SK-N-SH treated with all-trans-retinoic acid at 6 μM for 48 hours (cell line): Measurements from ENCODE around the gene CEND1.

Source experiments
- ATAC-seq: fragments of 200-7000 bp; cut with Tn5 transposase; 3 replicates; pipeline ENCODE4 v1.9.1; 2020; ENCODE audit warnings: mild to moderate bottlenecking, moderate library complexity
- ARNTL ChIP-seq: fragments of 450-650 bp; formaldehyde crosslinking; IDR thresholded peaks from 2 replicates; pipeline ENCODE4 v1.5.0; 2020; ENCODE audit warnings: low read depth, mild to moderate bottlenecking, moderate library complexity, borderline replicate concordance
- BACH2 ChIP-seq: fragments of 250-450 bp; sonication (Bioruptor Pico); IDR thresholded peaks from 2 replicates; pipeline ENCODE4 v1.9.0; 2021; ENCODE audit warnings: mild to moderate bottlenecking, borderline replicate concordance
- CSDC2 ChIP-seq: fragments of 250-450 bp; sonication (Bioruptor Pico); IDR thresholded peaks from 2 replicates; pipeline ENCODE4 v1.5.0; 2020; ENCODE audit warnings: mild to moderate bottlenecking, moderate library complexity
- GLIS3 ChIP-seq: fragments of 250-450 bp; sonication (Bioruptor Pico); IDR thresholded peaks from 2 replicates; pipeline ENCODE4 v1.5.0; 2020; ENCODE audit warnings: mild to moderate bottlenecking, moderate library complexity
- OSR1 ChIP-seq: fragments of 250-450 bp; sonication (Bioruptor Pico); IDR thresholded peaks from 2 replicates; pipeline ENCODE4 v1.8.0; 2022; ENCODE audit warnings: moderate library complexity, mild to moderate bottlenecking, inconsistent platforms
- PATZ1 ChIP-seq: fragments of 250-450 bp; sonication (Bioruptor Pico); IDR thresholded peaks from 2 replicates; pipeline ENCODE4 v1.8.0; 2020; ENCODE audit warnings: mild to moderate bottlenecking, moderate library complexity, borderline replicate concordance
- SNAI2 ChIP-seq: fragments of 250-450 bp; sonication (Bioruptor Pico); IDR thresholded peaks from 2 replicates; pipeline ENCODE4 v1.5.0; 2020; ENCODE audit warnings: mild to moderate bottlenecking, moderate library complexity
- TOX ChIP-seq: fragments of 250-450 bp; sonication (Bioruptor Pico); IDR thresholded peaks from 2 replicates; pipeline ENCODE4 v1.8.0; 2021; ENCODE audit warnings: mild to moderate bottlenecking, moderate library complexity, borderline replicate concordance
- TSHZ2 ChIP-seq: fragments of 250-450 bp; sonication (Bioruptor Pico); IDR thresholded peaks from 2 replicates; pipeline ENCODE4 v1.5.0; 2020; ENCODE audit warnings: mild to moderate bottlenecking, moderate library complexity
- ZC3H10 ChIP-seq: fragments of 250-450 bp; sonication (Bioruptor Pico); IDR thresholded peaks from 2 replicates; pipeline ENCODE4 v1.5.1; 2021; ENCODE audit warnings: mild to moderate bottlenecking, moderate library complexity
- ZFP3 ChIP-seq: fragments of 250-450 bp; sonication (Bioruptor Pico); IDR thresholded peaks from 2 replicates; pipeline ENCODE4 v1.5.0; 2020; ENCODE audit warnings: mild to moderate bottlenecking, moderate library complexity
- ZFP30 ChIP-seq: fragments of 450-650 bp; formaldehyde crosslinking; IDR thresholded peaks from 2 replicates; pipeline ENCODE4 v1.5.0; 2022; ENCODE audit warnings: mild to moderate bottlenecking, moderate library complexity
- ZNF565 ChIP-seq: fragments of 450-650 bp; formaldehyde crosslinking; conservative IDR thresholded peaks from 2 replicates; pipeline ENCODE4 v1.5.0; 2020; ENCODE audit warnings: low read depth, mild to moderate bottlenecking, moderate library complexity
- ZNF70 ChIP-seq: fragments of 450-650 bp; formaldehyde crosslinking; IDR thresholded peaks from 2 replicates; pipeline ENCODE4 v1.5.0; 2020; ENCODE audit warnings: mild to moderate bottlenecking, moderate library complexity
- ZNF8 ChIP-seq: fragments of 450-650 bp; formaldehyde crosslinking; IDR thresholded peaks from 2 replicates; pipeline ENCODE4 v1.5.0; 2020; ENCODE audit warnings: mild to moderate bottlenecking, moderate library complexity
- TF ChIP-seq, protein P1 (sequence below): fragments of 250-450 bp; sonication (Bioruptor Pico); IDR thresholded peaks from 2 replicates; pipeline ENCODE4 v1.5.1; 2020; ENCODE audit warnings: low read depth, mild to moderate bottlenecking, moderate library complexity
- TF ChIP-seq, protein P2 (sequence below): fragments of 250-450 bp; sonication (Bioruptor Pico); IDR thresholded peaks from 2 replicates; pipeline ENCODE4 v1.8.0; 2021; ENCODE audit warnings: low read depth, mild to moderate bottlenecking, moderate library complexity, borderline replicate concordance

Gene CEND1

DNA sequence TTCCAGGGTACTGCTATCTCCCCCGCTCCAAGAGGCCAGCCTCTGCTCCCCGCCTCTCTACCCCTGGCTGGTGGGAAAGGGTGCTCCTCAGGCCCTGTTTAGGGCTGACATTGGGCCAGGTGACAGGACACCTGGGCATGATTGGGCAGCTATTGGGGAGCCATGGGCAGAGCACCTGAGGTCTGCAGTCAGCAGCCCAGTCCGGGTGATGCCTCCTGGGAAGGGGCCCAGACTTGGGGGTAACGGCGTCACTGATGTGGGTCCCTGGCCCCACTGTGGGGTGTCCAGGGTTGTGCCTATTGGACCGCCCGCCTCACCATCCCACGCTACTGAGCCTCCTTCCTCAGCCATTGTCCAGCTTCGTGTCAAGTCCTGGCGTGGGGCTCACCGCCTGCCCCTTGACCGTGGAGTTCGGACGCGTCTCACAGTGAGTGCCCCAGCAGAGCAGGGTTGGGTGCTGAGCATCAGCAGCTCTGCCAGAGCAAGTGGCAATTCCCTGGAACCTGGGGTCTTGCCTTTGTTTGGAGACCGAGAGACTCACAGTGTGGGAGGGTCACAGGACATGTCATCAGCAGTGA lies 9.8 kb downstream of the CEND1 start:
- ATAC-seq, result no peak
- TF ChIP-seq SNAI2 (no peak), ZFP30 (no peak), ZNF70 (CRISPR knock-in tag) (no peak), TOX (CRISPR knock-in tag) (no peak), ZNF8 (no peak), ZC3H10 (no peak), BACH2 (no peak)
- TF ChIP-seq, protein P1, sequence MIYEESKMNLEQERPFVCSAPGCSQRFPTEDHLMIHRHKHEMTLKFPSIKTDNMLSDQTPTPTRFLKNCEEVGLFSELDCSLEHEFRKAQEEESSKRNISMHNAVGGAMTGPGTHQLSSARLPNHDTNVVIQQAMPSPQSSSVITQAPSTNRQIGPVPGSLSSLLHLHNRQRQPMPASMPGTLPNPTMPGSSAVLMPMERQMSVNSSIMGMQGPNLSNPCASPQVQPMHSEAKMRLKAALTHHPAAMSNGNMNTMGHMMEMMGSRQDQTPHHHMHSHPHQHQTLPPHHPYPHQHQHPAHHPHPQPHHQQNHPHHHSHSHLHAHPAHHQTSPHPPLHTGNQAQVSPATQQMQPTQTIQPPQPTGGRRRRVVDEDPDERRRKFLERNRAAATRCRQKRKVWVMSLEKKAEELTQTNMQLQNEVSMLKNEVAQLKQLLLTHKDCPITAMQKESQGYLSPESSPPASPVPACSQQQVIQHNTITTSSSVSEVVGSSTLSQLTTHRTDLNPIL (CRISPR knock-in tag), result no peak

- ATAC-seq, result no peak
- TF ChIP-seq ZNF565 (no peak), ARNTL (CRISPR knock-in tag) (no peak), GLIS3 (CRISPR knock-in tag) (no peak), ZFP3 (CRISPR knock-in tag) (no peak)
- TF ChIP-seq, protein P2, sequence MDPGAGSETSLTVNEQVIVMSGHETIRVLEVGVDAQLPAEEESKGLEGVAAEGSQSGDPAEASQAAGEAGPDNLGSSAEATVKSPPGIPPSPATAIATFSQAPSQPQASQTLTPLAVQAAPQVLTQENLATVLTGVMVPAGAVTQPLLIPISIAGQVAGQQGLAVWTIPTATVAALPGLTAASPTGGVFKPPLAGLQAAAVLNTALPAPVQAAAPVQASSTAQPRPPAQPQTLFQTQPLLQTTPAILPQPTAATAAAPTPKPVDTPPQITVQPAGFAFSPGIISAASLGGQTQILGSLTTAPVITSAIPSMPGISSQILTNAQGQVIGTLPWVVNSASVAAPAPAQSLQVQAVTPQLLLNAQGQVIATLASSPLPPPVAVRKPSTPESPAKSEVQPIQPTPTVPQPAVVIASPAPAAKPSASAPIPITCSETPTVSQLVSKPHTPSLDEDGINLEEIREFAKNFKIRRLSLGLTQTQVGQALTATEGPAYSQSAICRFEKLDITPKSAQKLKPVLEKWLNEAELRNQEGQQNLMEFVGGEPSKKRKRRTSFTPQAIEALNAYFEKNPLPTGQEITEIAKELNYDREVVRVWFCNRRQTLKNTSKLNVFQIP (CRISPR knock-in tag), result no peak
- TF ChIP-seq, all 23 proteins: peak for 0
These were observed 10.6 kb downstream of the CEND1 start for GRCh38 chr11:778976-779954.

- TF ChIP-seq TSHZ2 (no peak), PATZ1 (CRISPR knock-in tag) (no peak), OSR1 (CRISPR knock-in tag) (no peak), ZNF8 (no peak), CSDC2 (CRISPR knock-in tag) (no peak), TOX (CRISPR knock-in tag) (no peak), ZNF70 (CRISPR knock-in tag) (no peak)
- ATAC-seq, result peak; percentile 80
These were observed 12.3 kb downstream of the CEND1 start, which contains the start of gene GATD1 for GRCh38 chr11:777288-778255. Gene GATD1 (minus strand): TSS chr11:777487. CDS start chr11:777462, 25 bp downstream.
